AG04450 (cell line): ENCODE results near the gene OXCT2. TPM values are rescaled to one million over a fixed set of nuclear protein-coding genes. Genes with fewer than 3 reads are reported as not detected.
"Not testable (repeated sequence)": the region's sequence is repeated elsewhere in the genome, so short reads cannot be mapped to it uniquely, and the experiment has no call there.

Experiments
- CTCF ChIA-PET: fragments of 300-600, 350-600 bp; formaldehyde crosslinking; extraction: SDS; loops from one replicate; lab custom pipeline; 2022; ENCODE audit warnings: antibody characterized with exemption, inconsistent platforms; lab: Charles Lee
- POLR2A ChIA-PET: fragments of 350-600 bp; formaldehyde crosslinking; extraction: SDS; loops from one replicate; lab custom pipeline; 2021; ENCODE audit warnings: antibody characterized with exemption, inconsistent platforms; lab: Yijun Ruan, JAX
- DNase-seq: peaks from one replicate; pipeline ENCODE4 v3.0.0-alpha.2; 2011; ENCODE audit warnings: low read depth, low spot score
- H3K27ac ChIP-seq: one replicate; pipeline ENCODE4 v1.5.1; 2012; ENCODE audit warnings: low read depth, low read length, control low read depth
- H3K27me3 ChIP-seq: one replicate; pipeline ENCODE4 v1.6.0; 2012; ENCODE audit warnings: low read length; ENCODE audit not compliant: control insufficient read depth, insufficient read depth
- H3K4me3 ChIP-seq: 2 replicates; pipeline ENCODE4 v1.5.1; 2011; ENCODE audit warnings: mild to moderate bottlenecking, low read depth, low read length, control low read depth
- H3K9me3 ChIP-seq: 2 replicates; pipeline ENCODE4 v1.5.1; 2012; ENCODE audit warnings: low read length; ENCODE audit not compliant: control insufficient read depth, insufficient read depth
- polyA plus RNA-seq: library from polyadenylated mRNA; depleted of rRNA; stranded (reverse); fragments of >200 nt; gene quantifications from 2 replicates; pipeline ENCODE4 v1.2.3, GENCODE V29; 2011
- TF ChIP-seq, protein P1 (sequence below): IDR thresholded peaks from 2 replicates; pipeline ENCODE4 v1.5.1; 2011; ENCODE audit warnings: low read depth, low read length, control low read depth, inconsistent platforms

Gene OXCT2
- polyA plus RNA-seq, 1 experiment = 0.06 TPM

DNA sequence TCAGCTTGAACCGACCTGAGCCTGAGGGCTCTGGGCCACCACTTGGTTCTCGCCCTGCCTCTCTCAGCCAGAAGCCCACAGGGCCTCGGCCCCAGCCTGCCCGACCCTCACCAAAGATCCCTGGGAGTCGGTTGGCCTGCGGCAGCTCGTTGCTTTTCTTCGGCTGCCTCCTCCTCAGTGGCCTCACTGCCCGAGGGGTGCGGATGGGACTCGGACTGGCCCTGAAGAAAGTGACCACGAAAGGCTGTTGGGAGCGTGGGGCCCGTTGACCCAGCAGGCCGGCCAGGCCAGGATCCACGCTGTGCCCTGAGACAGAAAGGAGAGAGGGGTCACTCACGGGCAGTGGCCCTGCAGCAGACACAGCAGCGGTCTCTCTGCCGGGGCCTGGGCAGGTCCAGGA lies 6.6 kb downstream of the OXCT2 start:
- H3K9me3 ChIP-seq, CTCF ChIA-PET, DNase-seq, H3K27ac ChIP-seq, H3K27me3 ChIP-seq, H3K4me3 ChIP-seq, POLR2A ChIA-PET: not testable (repeated sequence)

DNA sequence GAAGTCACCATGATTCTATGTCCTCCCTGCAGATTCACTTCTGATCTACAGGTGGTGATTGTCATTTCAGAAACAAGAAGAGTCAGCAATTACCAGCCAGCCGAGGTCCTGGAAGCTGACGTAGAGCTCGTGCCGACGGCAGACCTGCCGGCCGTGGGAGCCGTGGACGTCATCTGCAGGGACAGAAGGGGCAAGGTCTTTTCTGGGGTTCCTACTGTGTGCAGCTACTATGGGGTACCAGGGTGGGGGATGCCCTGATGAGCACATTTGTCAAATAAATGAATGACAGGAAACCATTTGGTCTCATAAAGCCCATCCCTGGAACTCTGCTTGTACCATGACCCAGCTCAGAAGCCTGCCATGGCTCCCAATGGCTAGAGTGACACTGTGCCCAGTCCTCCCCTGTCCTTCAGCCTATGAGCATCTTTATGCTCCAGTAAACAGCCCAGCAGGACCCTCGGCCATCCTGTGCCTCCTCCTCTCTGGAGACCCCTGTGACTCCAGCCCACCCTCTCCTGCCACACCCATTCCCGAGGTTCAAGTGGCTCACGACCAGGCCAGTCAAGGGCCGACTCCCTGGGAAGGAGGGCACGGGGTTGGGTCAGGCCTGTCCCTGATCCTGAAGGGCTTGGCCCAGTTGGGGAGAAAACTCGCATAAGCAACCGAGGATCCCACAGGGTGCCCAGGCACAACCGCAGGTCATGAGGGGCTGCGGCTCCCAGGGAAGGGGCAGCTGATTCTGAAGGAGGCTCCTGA lies 7.4 kb downstream of the OXCT2 start:
- POLR2A ChIA-PET, H3K4me3 ChIP-seq, DNase-seq, H3K27me3 ChIP-seq, H3K9me3 ChIP-seq, H3K27ac ChIP-seq, CTCF ChIA-PET: not testable (repeated sequence)

DNA sequence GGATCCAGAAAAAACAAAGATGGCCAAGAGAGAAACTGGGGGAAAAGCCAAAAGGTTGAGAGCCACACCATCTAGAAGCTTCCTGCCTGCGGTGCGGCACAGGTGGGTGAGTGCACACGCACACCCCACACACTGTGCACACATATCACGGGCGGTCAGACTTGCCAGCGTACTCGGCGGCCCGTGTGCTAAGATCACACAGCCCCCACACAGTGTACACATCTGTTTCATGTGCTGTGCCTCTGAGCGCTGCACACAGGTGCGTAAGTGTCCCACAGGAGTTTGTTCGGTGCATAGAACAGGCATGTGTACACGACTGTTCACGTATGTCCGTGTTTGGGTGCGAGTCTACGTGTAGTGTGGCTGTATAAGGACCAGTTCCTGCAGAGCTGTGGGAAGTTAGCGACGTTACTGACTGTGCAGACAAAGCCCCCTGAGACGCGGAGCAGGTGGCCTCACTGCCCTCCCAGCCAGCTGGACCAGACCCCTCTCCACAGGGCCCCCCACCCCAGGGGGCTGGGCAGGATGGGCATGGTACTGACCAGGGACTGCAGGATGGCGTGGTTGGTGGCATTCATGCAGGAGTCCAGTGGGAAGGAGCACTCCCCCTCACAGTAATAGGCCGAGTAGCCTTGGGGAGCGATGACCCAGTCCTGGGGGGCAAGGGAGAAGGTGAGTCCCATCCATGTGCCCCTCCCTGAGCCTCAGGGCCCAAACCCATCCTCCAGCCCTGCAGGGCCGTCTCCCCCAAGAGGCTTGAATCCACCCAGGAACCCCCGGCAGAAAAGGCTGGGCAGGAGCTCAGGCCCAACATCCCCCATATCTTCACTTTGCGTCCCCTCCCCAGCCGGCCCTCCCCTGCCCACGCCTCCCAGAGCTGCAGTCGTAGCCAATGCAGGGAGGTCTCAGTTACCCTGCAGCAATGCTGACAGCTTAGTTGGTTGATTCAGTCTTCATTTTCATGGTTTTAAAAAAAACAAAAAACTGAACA lies 8.3 kb downstream of the OXCT2 start:
- POLR2A ChIA-PET = no interaction called here
- Histone ChIP-seq H3K27me3 (no peaks in the 10 kb centered on the region), H3K9me3 (no peaks in the 10 kb centered on the region), H3K4me3 (no peak overlapping the region), H3K27ac (no peak overlapping the region)
- TF ChIP-seq, protein P1, sequence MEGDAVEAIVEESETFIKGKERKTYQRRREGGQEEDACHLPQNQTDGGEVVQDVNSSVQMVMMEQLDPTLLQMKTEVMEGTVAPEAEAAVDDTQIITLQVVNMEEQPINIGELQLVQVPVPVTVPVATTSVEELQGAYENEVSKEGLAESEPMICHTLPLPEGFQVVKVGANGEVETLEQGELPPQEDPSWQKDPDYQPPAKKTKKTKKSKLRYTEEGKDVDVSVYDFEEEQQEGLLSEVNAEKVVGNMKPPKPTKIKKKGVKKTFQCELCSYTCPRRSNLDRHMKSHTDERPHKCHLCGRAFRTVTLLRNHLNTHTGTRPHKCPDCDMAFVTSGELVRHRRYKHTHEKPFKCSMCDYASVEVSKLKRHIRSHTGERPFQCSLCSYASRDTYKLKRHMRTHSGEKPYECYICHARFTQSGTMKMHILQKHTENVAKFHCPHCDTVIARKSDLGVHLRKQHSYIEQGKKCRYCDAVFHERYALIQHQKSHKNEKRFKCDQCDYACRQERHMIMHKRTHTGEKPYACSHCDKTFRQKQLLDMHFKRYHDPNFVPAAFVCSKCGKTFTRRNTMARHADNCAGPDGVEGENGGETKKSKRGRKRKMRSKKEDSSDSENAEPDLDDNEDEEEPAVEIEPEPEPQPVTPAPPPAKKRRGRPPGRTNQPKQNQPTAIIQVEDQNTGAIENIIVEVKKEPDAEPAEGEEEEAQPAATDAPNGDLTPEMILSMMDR = no peak
- DNase-seq = no peak
- CTCF ChIA-PET = no interaction called here

DNA sequence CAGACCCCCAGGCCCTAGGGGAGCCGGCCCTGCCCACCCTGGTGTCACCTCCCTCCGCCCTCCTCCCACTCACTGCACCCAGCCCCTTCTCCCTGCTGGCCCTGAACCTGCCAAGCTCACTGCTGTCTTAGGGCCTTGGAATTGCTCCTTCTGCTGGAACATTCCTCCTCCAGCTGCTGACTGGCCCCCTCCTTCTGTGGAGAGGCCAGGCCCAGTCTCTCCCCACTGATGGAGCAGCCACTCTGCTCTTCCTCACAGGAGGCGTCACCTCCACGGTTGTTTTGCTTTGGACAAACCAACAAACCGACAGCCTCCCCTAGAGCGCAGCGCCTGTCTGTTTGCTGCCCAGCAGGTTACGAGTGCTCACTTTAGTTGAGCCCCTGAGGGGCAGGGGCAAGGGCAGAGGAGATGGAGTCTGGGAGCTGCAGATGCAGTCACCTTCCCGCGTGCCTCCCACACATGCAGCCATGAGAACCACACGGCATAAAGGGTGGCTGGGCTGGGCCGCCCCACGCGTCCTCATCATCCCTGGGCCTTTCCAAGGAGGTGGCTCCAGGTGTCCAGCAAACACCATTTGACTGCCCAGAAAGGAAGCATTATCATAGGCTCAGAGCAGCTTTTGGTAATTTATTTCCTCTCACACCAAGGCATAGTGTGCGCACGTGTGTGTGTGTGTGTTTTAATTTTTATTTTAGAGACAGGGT lies 9.4 kb downstream of the OXCT2 start:
- H3K27ac ChIP-seq = no peak overlapping the region
- no peak for DNase-seq
- ChIA-PET POLR2A (interaction anchor here (0.5 kb wide), 1 partner anchor 37 kb away, joined by 5 read pairs; no protein-coding TSS in a partner anchor), CTCF (no interaction called here)
- no peaks in the 10 kb centered on the region for H3K9me3 ChIP-seq
- no peak overlapping the region for H3K4me3 ChIP-seq
- H3K27me3 ChIP-seq = no peaks in the 10 kb centered on the region
- TF ChIP-seq, protein P1 = no peak

DNA sequence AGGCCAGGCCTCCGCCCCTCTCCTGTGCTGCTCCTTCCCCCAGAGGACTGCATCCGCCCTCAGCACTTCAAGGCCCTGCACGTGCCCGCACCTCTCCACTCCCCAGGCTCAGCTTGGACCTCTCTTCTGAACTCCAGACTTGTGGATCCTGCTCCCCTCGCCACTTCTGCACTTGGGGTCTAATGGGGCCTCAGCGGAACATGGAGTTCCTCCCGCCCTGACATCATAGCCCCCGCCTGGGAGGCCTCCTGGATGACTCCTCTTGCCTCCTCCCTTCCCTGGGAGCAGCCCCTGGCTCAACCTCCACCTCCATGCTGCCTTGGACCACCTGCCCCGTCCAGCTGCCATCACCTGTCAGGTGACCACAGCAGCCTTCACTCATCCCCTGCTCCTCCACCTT lies 10.1 kb downstream of the OXCT2 start:
- ChIA-PET CTCF (no interaction called here), POLR2A (no interaction called here)

More for the DNA sequence above, 10.1 kb downstream of the OXCT2 start:
- no peaks in the 10 kb centered on the region for H3K27me3 ChIP-seq
- no peak overlapping the region for H3K4me3 ChIP-seq
- TF ChIP-seq, protein P1 = no peak
- no peak for DNase-seq
- no peaks in the 10 kb centered on the region for H3K9me3 ChIP-seq
- H3K27ac ChIP-seq = no peak overlapping the region
